Ishikawa (cell line): ENCODE measurements around the gene KCTD16.

Experiments
- CEBPB ChIP-seq: IDR thresholded peaks from 2 replicates; pipeline ENCODE4 v1.6.1; 2012
- EP300 ChIP-seq: IDR thresholded peaks from 2 replicates; pipeline ENCODE4 v1.6.1; 2012; ENCODE audit warnings: borderline replicate concordance
- FOXM1 ChIP-seq: IDR thresholded peaks from 2 replicates; pipeline ENCODE4 v1.6.1; 2012; ENCODE audit warnings: low read depth, borderline replicate concordance
- MAX ChIP-seq: IDR thresholded peaks from 2 replicates; pipeline ENCODE4 v1.6.1; 2012
- RAD21 ChIP-seq: IDR thresholded peaks from 2 replicates; pipeline ENCODE4 v1.6.1; 2012; ENCODE audit warnings: low read depth
- REST ChIP-seq: IDR thresholded peaks from 2 replicates; pipeline ENCODE4 v1.6.1; 2012; ENCODE audit warnings: low read depth, mild to moderate bottlenecking
- TAF1 ChIP-seq: IDR thresholded peaks from 2 replicates; pipeline ENCODE4 v1.6.1; 2012; ENCODE audit warnings: low read depth, mild to moderate bottlenecking
- TEAD4 ChIP-seq: IDR thresholded peaks from 2 replicates; pipeline ENCODE4 v1.6.1; 2012
- USF1 ChIP-seq: IDR thresholded peaks from 2 replicates; pipeline ENCODE4 v1.6.1; 2012
- YY1 ChIP-seq: IDR thresholded peaks from 2 replicates; pipeline ENCODE4 v1.6.1; 2012; ENCODE audit warnings: low read depth

- no peak for TF ChIP-seq MAX
- TF ChIP-seq TAF1 = no peak
- TF ChIP-seq CEBPB = no peak
- TF ChIP-seq EP300 = no peak
- TF ChIP-seq FOXM1 = no peak
- no peak for TF ChIP-seq USF1
- no peak for TF ChIP-seq RAD21
- TF ChIP-seq REST = no peak
- TF ChIP-seq YY1 = no peak
- no peak for TF ChIP-seq TEAD4
Observed at GRCh38 chr5:144122641-144123040, 48.0 kb upstream of the KCTD16 start.
